H1 (cell line): Measurements from ENCODE around the gene RASGEF1C. TPM values are rescaled to one million over a fixed set of nuclear protein-coding genes. Genes with fewer than 3 reads are reported as not detected.

Experiments used
- CTCF ChIA-PET: fragments of 300-600 bp; sonication (Branson Sonifier 250); formaldehyde crosslinking; loops from one replicate; lab custom pipeline; 2021; ENCODE audit not compliant: partially characterized antibody; lab: Charles Lee
- POLR2A ChIA-PET: fragments of 300-600 bp; sonication (Branson Sonifier 250); formaldehyde crosslinking; loops from one replicate; lab custom pipeline; 2021; ENCODE audit warnings: inconsistent platforms; ENCODE audit not compliant: partially characterized antibody; lab: Charles Lee
- DNase-seq, 2 experiments: peaks; one replicate each; pipeline versions ENCODE4 v3.0.0 to v3.0.0-alpha.2; 2010 to 2022; ENCODE audit warnings: low spot score in 2 of 2, low read depth in 1 of 2, mixed read lengths in 1 of 2
- FAIRE-seq: peaks from 2 replicates; lab custom pipeline; 2011; peaks lifted over from hg19 to GRCh38; lab: Jason Lieb, UNC
- H2AFZ ChIP-seq: 2 replicates; pipeline ENCODE4 v1.8.1; 2012; ENCODE audit warnings: low read length, inconsistent platforms
- H2AK5ac ChIP-seq: 2 replicates; pipeline ENCODE4 v1.6.1; 2013; ENCODE audit warnings: low read depth, low read length
- H2BK120ac ChIP-seq: replicated peaks from 2 replicates; pipeline ENCODE3; 2013; ENCODE audit warnings: low read depth, low read length, inconsistent platforms
- H2BK12ac ChIP-seq: 2 replicates; pipeline ENCODE4 v1.6.1; 2013; ENCODE audit warnings: low read depth, low read length
- H2BK15ac ChIP-seq: 2 replicates; pipeline ENCODE4 v1.6.1; 2013; ENCODE audit warnings: low read length
- H2BK20ac ChIP-seq: 2 replicates; pipeline ENCODE4 v1.6.1; 2013; ENCODE audit warnings: low read length
- H2BK5ac ChIP-seq: 2 replicates; pipeline ENCODE4 v1.6.1; 2013; ENCODE audit warnings: low read depth, low read length
- H3K14ac ChIP-seq: 2 replicates; pipeline ENCODE4 v1.6.1; 2013; ENCODE audit warnings: inconsistent platforms; ENCODE audit not compliant: insufficient read length
- H3K18ac ChIP-seq: 2 replicates; pipeline ENCODE4 v1.6.1; 2013; ENCODE audit warnings: low read length; ENCODE audit errors: extremely low read depth
- H3K23ac ChIP-seq: 2 replicates; pipeline ENCODE4 v1.6.1; 2013; ENCODE audit warnings: inconsistent platforms; ENCODE audit not compliant: insufficient read length
- H3K23me2 ChIP-seq: 2 replicates; pipeline ENCODE4 v1.6.1; 2013; ENCODE audit warnings: low read depth, low read length
- H3K27ac ChIP-seq: 2 replicates; pipeline ENCODE4 v1.6.1; 2011; ENCODE audit warnings: low read depth, low read length, inconsistent platforms
- H3K27me3 ChIP-seq, 4 experiments: replicated peaks in 1 of 4; 1 replicate in 1 of 4; 2 replicates in 3 of 4; pipeline versions ENCODE4 v1.6.1 to v1.8.1; 2011 to 2013; ENCODE audit warnings: low read length in 3 of 4, mild to moderate bottlenecking in 3 of 4, inconsistent platforms in 2 of 4, mixed read lengths in 2 of 4, moderate library complexity in 1 of 4; ENCODE audit not compliant: control insufficient read depth in 3 of 4, insufficient read depth in 3 of 4; ENCODE audit errors: extremely low read depth in 1 of 4
- H3K36me3 ChIP-seq, 4 experiments: 2 replicates each; pipeline versions ENCODE4 v1.6.1 to v1.8.1; 2011 to 2013; ENCODE audit warnings: mild to moderate bottlenecking in 4 of 4, low read length in 3 of 4, moderate library complexity in 2 of 4, control low read depth in 1 of 4, inconsistent platforms in 1 of 4; ENCODE audit not compliant: insufficient read depth in 4 of 4, control insufficient read depth in 2 of 4
- H3K4ac ChIP-seq: replicated peaks from 2 replicates; pipeline ENCODE3; 2013; ENCODE audit warnings: low read length, low read depth, mixed read lengths, inconsistent platforms; ENCODE audit not compliant: insufficient read length
- H3K4me1 ChIP-seq, 4 experiments: replicated peaks in 1 of 4; 1 replicate in 1 of 4; 2 replicates in 3 of 4; pipeline versions ENCODE4 v1.6.1 to v1.8.1; 2011 to 2013; ENCODE audit warnings: low read length in 3 of 4, inconsistent platforms in 2 of 4, mixed read lengths in 1 of 4; ENCODE audit not compliant: insufficient read depth in 4 of 4, control insufficient read depth in 3 of 4
- H3K4me2 ChIP-seq, 2 experiments: 2 replicates each; pipeline versions ENCODE4 v1.6.1 to v1.8.1; 2011 to 2013; ENCODE audit warnings: low read depth in 2 of 2, low read length in 2 of 2, control low read depth in 1 of 2, inconsistent platforms in 1 of 2, mild to moderate bottlenecking in 1 of 2; ENCODE audit not compliant: insufficient read depth in 1 of 2
- H3K4me3 ChIP-seq, 4 experiments: fragments of 200-600, 300-600 bp in 1 of 4; sonication (generic), shearing (Covaris generic), sonication (Bioruptor Twin) in 1 of 4; 2 replicates each; pipeline versions ENCODE4 v1.5.1 to v1.8.1; 2011 to 2016; ENCODE audit warnings: low read length in 4 of 4, low read depth in 3 of 4, control low read depth in 2 of 4, inconsistent platforms in 2 of 4, mild to moderate bottlenecking in 2 of 4, mixed read lengths in 1 of 4, moderate library complexity in 1 of 4; ENCODE audit not compliant: insufficient read depth in 2 of 4; ENCODE audit errors: extremely low read depth in 1 of 4
- H3K56ac ChIP-seq: replicated peaks from 2 replicates; pipeline ENCODE3; 2013; ENCODE audit warnings: low read depth, mild to moderate bottlenecking, mixed read lengths, low read length, inconsistent platforms; ENCODE audit not compliant: insufficient read length
- H3K79me1 ChIP-seq: 2 replicates; pipeline ENCODE4 v1.6.1; 2013; ENCODE audit warnings: low read depth, low read length, control low read depth
- H3K79me2 ChIP-seq, 2 experiments: 2 replicates each; pipeline versions ENCODE4 v1.6.1 to v1.8.1; 2012 to 2013; ENCODE audit warnings: low read length in 2 of 2, mild to moderate bottlenecking in 2 of 2, inconsistent platforms in 1 of 2; ENCODE audit not compliant: insufficient read depth in 2 of 2, control insufficient read depth in 1 of 2
- H3K9ac ChIP-seq, 4 experiments: replicated peaks in 1 of 4; 1 replicate in 1 of 4; 2 replicates in 3 of 4; pipeline versions ENCODE4 v1.6.1 to v1.8.1; 2011 to 2013; ENCODE audit warnings: low read depth in 3 of 4, low read length in 3 of 4, control low read depth in 2 of 4, mild to moderate bottlenecking in 2 of 4, moderate library complexity in 2 of 4, inconsistent platforms in 1 of 4; ENCODE audit errors: extremely low read depth in 1 of 4
- H3K9me3 ChIP-seq, 2 experiments: 2 replicates each; pipeline versions ENCODE4 v1.6.1 to v1.8.1; 2012 to 2013; ENCODE audit warnings: mild to moderate bottlenecking in 2 of 2, moderate library complexity in 2 of 2, control low read depth in 1 of 2, inconsistent platforms in 1 of 2, low read depth in 1 of 2, low read length in 1 of 2, mixed read lengths in 1 of 2; ENCODE audit not compliant: insufficient read depth in 2 of 2
- H4K20me1 ChIP-seq, 2 experiments: replicated peaks in 1 of 2; 2 replicates each; pipeline versions ENCODE3 to v1.8.1; 2011 to 2013; ENCODE audit warnings: inconsistent platforms in 2 of 2, low read length in 2 of 2, mild to moderate bottlenecking in 1 of 2; ENCODE audit not compliant: insufficient read depth in 2 of 2, control insufficient read depth in 1 of 2
- H4K5ac ChIP-seq: 2 replicates; pipeline ENCODE4 v1.6.1; 2013; ENCODE audit warnings: low read length, low read depth, mixed read lengths, inconsistent platforms; ENCODE audit not compliant: insufficient read length
- H4K8ac ChIP-seq: 2 replicates; pipeline ENCODE4 v1.8.0; 2013; ENCODE audit warnings: mild to moderate bottlenecking, moderate library complexity, low read length, inconsistent platforms; ENCODE audit not compliant: insufficient read depth; ENCODE audit errors: extremely low read depth
- H4K91ac ChIP-seq: replicated peaks from 2 replicates; pipeline ENCODE3; 2013; ENCODE audit warnings: low read length, mixed read lengths, inconsistent platforms; ENCODE audit not compliant: insufficient read length
- ASH2L ChIP-seq: fragments of 200-600, 300-600 bp; sonication (generic); IDR thresholded peaks from one replicate; pipeline ENCODE4 v1.7.1; 2017; ENCODE audit warnings: low read length
- CREB1 ChIP-seq: IDR thresholded peaks from 2 replicates; pipeline ENCODE4 v1.6.1; 2012; ENCODE audit warnings: inconsistent platforms
- FOSL1 ChIP-seq: IDR thresholded peaks from 2 replicates; pipeline ENCODE4 v1.6.1; 2011; ENCODE audit warnings: mild to moderate bottlenecking, low read depth, low read length, moderate library complexity; ENCODE audit not compliant: insufficient read depth
- GTF2F1 ChIP-seq: IDR thresholded peaks from 2 replicates; pipeline ENCODE4 v1.6.1; 2012; ENCODE audit warnings: low read depth, low read length, improper control_type of control experiment, borderline replicate concordance
- HDAC6 ChIP-seq: IDR thresholded peaks from one replicate; pipeline ENCODE4 v1.7.1; 2012; ENCODE audit warnings: low read depth, mild to moderate bottlenecking, inconsistent platforms, low read length, moderate library complexity
- KDM1A ChIP-seq: fragments of 200-600, 300-600 bp; sonication (generic); IDR thresholded peaks from 2 replicates; pipeline ENCODE4 v1.7.1; 2016; ENCODE audit warnings: mild to moderate bottlenecking, low read length, borderline replicate concordance
- NRF1 ChIP-seq: IDR thresholded peaks from 2 replicates; pipeline ENCODE4 v1.6.1; 2011; ENCODE audit warnings: mild to moderate bottlenecking, low read depth, low read length, improper control_type of control experiment
- RXRA ChIP-seq: IDR thresholded peaks from 2 replicates; pipeline ENCODE4 v1.6.1; 2011; ENCODE audit warnings: low read depth, mild to moderate bottlenecking, low read length, moderate library complexity; ENCODE audit not compliant: insufficient read depth
- SP2 ChIP-seq: IDR thresholded peaks from 2 replicates; pipeline ENCODE4 v1.6.1; 2012; ENCODE audit warnings: mild to moderate bottlenecking, low read length, inconsistent platforms
- SP4 ChIP-seq: IDR thresholded peaks from 2 replicates; pipeline ENCODE4 v1.6.1; 2012; ENCODE audit warnings: low read length, inconsistent platforms
- WGBS, 2 experiments: shearing (Covaris generic) in 1 of 2; methylation state at CpG; one replicate each; pipeline versions ENCODE4 v1.1.6 to v1.1.7; 2013 to 2015; ENCODE audit warnings: low lambda C conversion rate in 2 of 2, mixed read lengths in 2 of 2, inconsistent platforms in 1 of 2, low coverage in 1 of 2, missing lambda C conversion rate in 1 of 2; ENCODE audit not compliant: insufficient replicate concordance in 2 of 2, insufficient coverage in 1 of 2, insufficient read length in 1 of 2; ENCODE audit errors: extremely low coverage in 1 of 2, missing lambda C conversion rate in 1 of 2; 5-methylcytosine and 5-hydroxymethylcytosine counted together
- polyA plus RNA-seq, 7 experiments: library from polyadenylated mRNA; depleted of rRNA in 3 of 7; stranded (reverse) in 5 of 7; unstranded in 2 of 7; fragments of >200 nt in 5 of 7; fragments of 200-250 nt in 2 of 7; gene quantifications; 1 replicate in 5 of 7; 2 replicates in 1 of 7; 4 replicates in 1 of 7; pipeline versions ENCODE4 v1.2.1 to v1.2.3, GENCODE V29; 2011 to 2013; ENCODE audit warnings: missing spikeins in 2 of 7, mixed read lengths in 2 of 7
- total RNA-seq: library from RNA; stranded (reverse); fragmentation: NEBNext Ultra II Directional; extraction: Animal tissue kit (Norgen Biotek cat#: 25700); gene quantifications from 2 replicates; pipeline ENCODE4 v1.2.1, GENCODE V29; 2021
- TF ChIP-seq, protein P1 (sequence below): IDR thresholded peaks from 2 replicates; pipeline ENCODE4 v1.6.1; 2011; ENCODE audit warnings: low read length, improper control_type of control experiment

The RASGEF1C gene
- total and polyA plus RNA-seq, 2 of the 8 experiments (the other 6 are each of a cell fraction or from before 2014, with no cell fraction given), result 0.26 to 0.61 TPM

DNA sequence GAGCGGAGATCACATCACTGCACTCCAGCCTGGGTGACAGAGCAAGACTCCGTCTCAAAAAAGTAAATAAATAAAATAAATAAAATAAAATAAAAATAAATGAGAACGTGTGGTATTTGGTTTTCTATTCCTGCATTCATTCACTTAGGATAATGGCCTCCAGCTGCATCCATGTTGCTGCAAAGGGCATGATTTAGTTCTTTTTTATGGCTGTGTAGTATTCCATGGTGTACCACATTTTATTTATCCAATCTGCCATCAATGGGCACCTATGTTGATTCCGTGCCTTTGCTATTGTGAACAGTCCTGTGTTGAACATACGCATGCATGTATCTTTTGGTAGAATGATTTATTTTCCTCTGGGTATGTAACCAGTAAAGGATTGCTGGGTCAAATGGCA, 8.8 kb upstream of the RASGEF1C start:
- Histone ChIP-seq H2AFZ (no peak overlapping the region), H2BK12ac (no peak overlapping the region), H3K36me3 (no peaks in the 10 kb centered on the region), H2BK20ac (no peak overlapping the region), H3K27ac (no peak overlapping the region), H3K79me1 (no peaks in the 10 kb centered on the region), H2BK15ac (no peak overlapping the region), H3K9ac (no peak overlapping the region), H3K23ac (no peak overlapping the region), H3K18ac (no peak overlapping the region), H4K20me1 (peaks cover 0 to 9% of the 10 kb centered on the region in 2 experiments), H2BK5ac (no peak overlapping the region), H2BK120ac (no peak overlapping the region), H2AK5ac (no peak overlapping the region), H3K4me1 (no peaks in the 10 kb centered on the region; a peak in 1 of 7 replicates), H3K4ac (no peak overlapping the region), H4K5ac (no peak overlapping the region), H3K79me2 (no peaks in the 10 kb centered on the region), H3K4me3 (no peak overlapping the region), H4K8ac (no peak overlapping the region), H3K23me2 (peaks cover 7% of the 10 kb centered on the region), H3K9me3 (peaks cover 13 to 14% of the 10 kb centered on the region in 2 experiments), H3K27me3 (no peaks in the 10 kb centered on the region; a peak in 1 of 7 replicates), H3K14ac (no peak overlapping the region), H4K91ac (no peak overlapping the region), H3K56ac (no peak overlapping the region), H3K4me2 (no peak overlapping the region)
- 88% methylated on average over 5 of the region's 5 CpGs; no CpG with 5 or more reads in 1 of the 2 experiments for WGBS, 2 experiments
- FAIRE-seq (no peak), DNase-seq (no peak)
- ChIA-PET CTCF (interaction anchor here (1.4 kb wide), 1 partner anchor 17 kb away, joined by 3 read pairs; no protein-coding TSS in a partner anchor), POLR2A (no interaction called here)
- TF ChIP-seq ASH2L, result no peak
- no peak for TF ChIP-seq HDAC6
- TF ChIP-seq KDM1A, result no peak
- TF ChIP-seq RXRA, result no peak
- no peak for TF ChIP-seq GTF2F1
- no peak for TF ChIP-seq NRF1
- TF ChIP-seq, protein P1, sequence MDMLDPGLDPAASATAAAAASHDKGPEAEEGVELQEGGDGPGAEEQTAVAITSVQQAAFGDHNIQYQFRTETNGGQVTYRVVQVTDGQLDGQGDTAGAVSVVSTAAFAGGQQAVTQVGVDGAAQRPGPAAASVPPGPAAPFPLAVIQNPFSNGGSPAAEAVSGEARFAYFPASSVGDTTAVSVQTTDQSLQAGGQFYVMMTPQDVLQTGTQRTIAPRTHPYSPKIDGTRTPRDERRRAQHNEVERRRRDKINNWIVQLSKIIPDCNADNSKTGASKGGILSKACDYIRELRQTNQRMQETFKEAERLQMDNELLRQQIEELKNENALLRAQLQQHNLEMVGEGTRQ, result no peak
- TF ChIP-seq FOSL1, result no peak
- TF ChIP-seq CREB1, result no peak
- TF ChIP-seq SP2, result no peak
- TF ChIP-seq SP4, result no peak
